ENCODE data around the gene ZNF837.

Gene ZNF837

DNA sequence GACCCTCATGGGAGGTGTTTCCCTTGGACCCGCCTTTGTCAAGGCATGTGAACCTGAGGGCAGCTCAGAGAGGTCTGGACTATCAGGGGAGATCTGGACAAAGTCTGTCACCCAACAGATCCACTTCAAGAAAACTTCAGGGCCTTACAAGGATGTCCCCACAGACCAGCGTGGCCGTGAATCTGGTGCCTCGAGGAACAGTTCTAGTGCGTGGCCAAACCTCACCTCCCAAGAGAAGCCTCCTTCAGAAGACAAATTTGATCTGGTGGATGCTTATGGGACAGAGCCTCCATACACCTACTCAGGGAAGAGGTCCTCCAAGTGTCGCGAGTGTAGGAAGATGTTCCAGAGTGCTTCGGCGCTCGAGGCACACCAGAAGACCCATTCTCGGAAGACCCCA, 42.5 kb downstream of the ZNF837 start:
- H3K4me2 ChIP-seq (ENCODE audit: low read depth, low read length): no peak overlapping the region
- DNase-seq: no peak
- H3F3A ChIP-seq (ENCODE audit: insufficient read depth, low read length): no peaks in the 10 kb centered on the region
- no peaks in the 10 kb centered on the region for H3K9me3 ChIP-seq (replicated peaks; ENCODE audit: insufficient read depth, low read length)
- H4K20me1 ChIP-seq (ENCODE audit: insufficient read depth, low read length): no peaks in the 10 kb centered on the region
- H3K36me3 ChIP-seq (replicated peaks; ENCODE audit: insufficient read depth, low read length): 0 out of 2 replicates have a peak, but pooled peaks cover 5% of the 10 kb centered on the region
- H2AFZ ChIP-seq (ENCODE audit: low read length): no peak overlapping the region
- H3K9ac ChIP-seq (ENCODE audit: low read length): no peak overlapping the region
- no peaks in the 10 kb centered on the region for H3K9me2 ChIP-seq (replicated peaks; ENCODE audit: insufficient read depth, low read length)
- no peaks in the 10 kb centered on the region for H3K27me3 ChIP-seq (replicated peaks; ENCODE audit: insufficient read depth, low read length)
- H3K4me1 ChIP-seq (ENCODE audit: low read length): no peaks in the 10 kb centered on the region
- no peaks in the 10 kb centered on the region for H3K79me2 ChIP-seq (ENCODE audit: low read length)
- H3K4me3 ChIP-seq (ENCODE audit: low read length): no peak overlapping the region
- TF ChIP-seq EZH2 (optimal IDR thresholded peaks at IDR 0.05; ENCODE audit: low read depth, low read length): no peak
- no peak for TF ChIP-seq EZH2phosphoT487 (IDR thresholded peaks at IDR 0.05; ENCODE audit: low read length)
- TF ChIP-seq, protein P1, sequence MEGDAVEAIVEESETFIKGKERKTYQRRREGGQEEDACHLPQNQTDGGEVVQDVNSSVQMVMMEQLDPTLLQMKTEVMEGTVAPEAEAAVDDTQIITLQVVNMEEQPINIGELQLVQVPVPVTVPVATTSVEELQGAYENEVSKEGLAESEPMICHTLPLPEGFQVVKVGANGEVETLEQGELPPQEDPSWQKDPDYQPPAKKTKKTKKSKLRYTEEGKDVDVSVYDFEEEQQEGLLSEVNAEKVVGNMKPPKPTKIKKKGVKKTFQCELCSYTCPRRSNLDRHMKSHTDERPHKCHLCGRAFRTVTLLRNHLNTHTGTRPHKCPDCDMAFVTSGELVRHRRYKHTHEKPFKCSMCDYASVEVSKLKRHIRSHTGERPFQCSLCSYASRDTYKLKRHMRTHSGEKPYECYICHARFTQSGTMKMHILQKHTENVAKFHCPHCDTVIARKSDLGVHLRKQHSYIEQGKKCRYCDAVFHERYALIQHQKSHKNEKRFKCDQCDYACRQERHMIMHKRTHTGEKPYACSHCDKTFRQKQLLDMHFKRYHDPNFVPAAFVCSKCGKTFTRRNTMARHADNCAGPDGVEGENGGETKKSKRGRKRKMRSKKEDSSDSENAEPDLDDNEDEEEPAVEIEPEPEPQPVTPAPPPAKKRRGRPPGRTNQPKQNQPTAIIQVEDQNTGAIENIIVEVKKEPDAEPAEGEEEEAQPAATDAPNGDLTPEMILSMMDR (IDR thresholded peaks at IDR 0.05; ENCODE audit: low read length): no peak
- H3K27ac ChIP-seq (ENCODE audit: low read length): no peak overlapping the region

DNA sequence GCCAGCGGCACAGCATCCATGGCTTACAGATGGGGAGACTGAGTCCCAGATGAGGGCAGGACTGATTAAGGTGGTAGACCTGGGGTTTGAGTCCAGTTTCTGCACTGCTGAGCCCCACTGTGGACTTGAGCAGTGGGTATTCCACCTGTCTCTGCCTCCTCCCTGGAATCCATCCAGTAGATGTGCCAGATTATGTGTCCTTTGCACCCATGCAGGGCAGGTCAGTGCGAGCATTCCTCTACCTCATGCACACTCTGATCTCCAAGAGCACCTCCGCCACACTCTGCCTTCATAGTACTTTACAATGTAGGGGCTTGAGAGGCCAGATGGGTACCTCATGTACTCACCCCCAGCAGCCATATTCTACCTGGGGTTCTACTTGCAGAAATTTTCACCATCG, 44.0 kb downstream of the ZNF837 start:
- H3K27ac ChIP-seq (ENCODE audit: low read length): no peak overlapping the region
- no peaks in the 10 kb centered on the region for H3K79me2 ChIP-seq (ENCODE audit: low read length)
- TF ChIP-seq, protein P1 (IDR thresholded peaks at IDR 0.05; ENCODE audit: low read length): no peak
- no peak for TF ChIP-seq EZH2phosphoT487 (IDR thresholded peaks at IDR 0.05; ENCODE audit: low read length)
- TF ChIP-seq EZH2 (optimal IDR thresholded peaks at IDR 0.05; ENCODE audit: low read depth, low read length): no peak
- no peaks in the 10 kb centered on the region for H3K27me3 ChIP-seq (replicated peaks; ENCODE audit: insufficient read depth, low read length)
- H4K20me1 ChIP-seq (ENCODE audit: insufficient read depth, low read length): no peaks in the 10 kb centered on the region
- no peaks in the 10 kb centered on the region for H3F3A ChIP-seq (ENCODE audit: insufficient read depth, low read length)
- no peak overlapping the region for H2AFZ ChIP-seq (ENCODE audit: low read length)
- H3K4me3 ChIP-seq (ENCODE audit: low read length): no peak overlapping the region
- H3K9me3 ChIP-seq (replicated peaks; ENCODE audit: insufficient read depth, low read length): no peaks in the 10 kb centered on the region
- no peak overlapping the region for H3K4me2 ChIP-seq (ENCODE audit: low read depth, low read length)
- no peak overlapping the region for H3K9ac ChIP-seq (ENCODE audit: low read length)
- DNase-seq: no peak
- H3K4me1 ChIP-seq (ENCODE audit: low read length): no peaks in the 10 kb centered on the region
- H3K36me3 ChIP-seq (replicated peaks; ENCODE audit: insufficient read depth, low read length): 0 out of 2 replicates have a peak, but pooled peaks cover 5% of the 10 kb centered on the region
- H3K9me2 ChIP-seq (replicated peaks; ENCODE audit: insufficient read depth, low read length): no peaks in the 10 kb centered on the region

DNA sequence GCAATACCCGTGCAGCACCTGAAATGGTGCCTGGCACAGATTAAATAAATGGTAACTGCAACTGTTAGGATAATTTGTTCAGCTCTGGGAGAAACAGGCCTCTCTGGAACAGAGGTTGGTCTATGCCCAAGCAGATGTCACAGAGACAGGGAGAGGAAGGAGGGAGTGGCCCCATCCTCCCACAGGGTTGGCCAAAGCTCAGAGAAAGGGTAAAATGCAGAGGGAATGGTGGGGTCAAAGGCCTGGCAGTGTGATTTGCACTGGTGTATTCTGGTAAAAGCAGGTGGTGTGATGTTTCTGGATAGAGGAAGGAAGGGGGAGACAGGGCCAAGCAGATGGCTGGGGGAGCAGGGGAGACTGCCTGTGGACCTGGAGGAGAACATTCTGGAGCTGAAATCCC, 44.6 kb downstream of the ZNF837 start:
- no peak for DNase-seq
- Histone ChIP-seq H3K4me2 (ENCODE audit: low read depth, low read length) (no peak overlapping the region), H3K9me3 (replicated peaks; ENCODE audit: insufficient read depth, low read length) (no peaks in the 10 kb centered on the region), H3K4me3 (ENCODE audit: low read length) (no peak overlapping the region), H3K27ac (ENCODE audit: low read length) (no peak overlapping the region), H3K27me3 (replicated peaks; ENCODE audit: insufficient read depth, low read length) (no peaks in the 10 kb centered on the region), H3K36me3 (replicated peaks; ENCODE audit: insufficient read depth, low read length) (0 out of 2 replicates have a peak, but pooled peaks cover 5% of the 10 kb centered on the region), H3K4me1 (ENCODE audit: low read length) (no peaks in the 10 kb centered on the region), H3F3A (ENCODE audit: insufficient read depth, low read length) (no peaks in the 10 kb centered on the region), H2AFZ (ENCODE audit: low read length) (no peak overlapping the region), H3K9me2 (replicated peaks; ENCODE audit: insufficient read depth, low read length) (no peaks in the 10 kb centered on the region), H4K20me1 (ENCODE audit: insufficient read depth, low read length) (no peaks in the 10 kb centered on the region), H3K9ac (ENCODE audit: low read length) (no peak overlapping the region), H3K79me2 (ENCODE audit: low read length) (no peaks in the 10 kb centered on the region)
- TF ChIP-seq, protein P1 (IDR thresholded peaks at IDR 0.05; ENCODE audit: low read length): no peak
- TF ChIP-seq EZH2phosphoT487 (IDR thresholded peaks at IDR 0.05; ENCODE audit: low read length) (no peak), EZH2 (optimal IDR thresholded peaks at IDR 0.05; ENCODE audit: low read depth, low read length) (no peak)
